CD4-positive, alpha-beta T cell treated with Interferon gamma for 1 hour (primary cell): ENCODE data around the gene ACER3.
"Not testable (repeated sequence)": the region's sequence is repeated elsewhere in the genome, so short reads cannot be mapped to it uniquely, and the experiment has no call there.

ENCODE experiments used
- DNase-seq: peaks from one replicate; pipeline ENCODE4 v3.0.0-alpha.2; 2020

Gene ACER3

GRCh38 chr11:76860539-76861475 is at the start of gene ACER3:
Gene ACER3, plus strand, starts transcription at chr11:76860918. Its CDS starts 59 bp downstream, at chr11:76860977.
- DNase-seq = peak; percentile 91

GRCh38 chr11:76811259-76811658 is 49.5 kb upstream of the ACER3 start:
- DNase-seq = no peak

- DNase-seq = no peak
Measured at GRCh38 chr11:76814414-76814813, 46.3 kb upstream of the ACER3 start.

- DNase-seq = not testable (repeated sequence)
Measured at GRCh38 chr11:76815678-76816077, 45.0 kb upstream of the ACER3 start.

GRCh38 chr11:76820184-76820566 is 40.5 kb upstream of the ACER3 start:
- no peak for DNase-seq

DNA sequence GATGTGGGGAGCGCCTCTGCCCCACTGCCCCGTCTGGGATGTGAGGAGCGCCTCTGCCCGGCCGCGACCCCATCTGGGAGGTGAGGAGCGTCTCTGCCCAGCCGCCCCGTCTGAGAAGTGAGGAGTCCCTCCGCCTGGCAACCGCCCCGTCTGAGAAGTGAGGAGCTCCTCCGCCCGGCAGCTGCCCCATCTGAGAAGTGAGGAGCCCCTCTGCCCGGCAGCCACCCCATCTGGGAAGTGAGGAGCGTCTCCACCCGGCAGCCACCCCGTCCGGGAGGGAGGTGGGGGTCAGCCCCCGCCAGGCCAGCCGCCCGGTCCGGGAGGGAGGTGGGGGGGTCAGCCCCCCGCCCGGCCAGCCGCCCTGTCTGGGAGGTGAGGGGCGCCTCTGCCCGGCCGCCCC is 39.3 kb upstream of the ACER3 start:
- DNase-seq = not testable (repeated sequence)

GRCh38 chr11:76822406-76822805 is 38.3 kb upstream of the ACER3 start:
- no peak for DNase-seq

- no peak for DNase-seq
Measured at GRCh38 chr11:76823481-76824028, 37.2 kb upstream of the ACER3 start.

GRCh38 chr11:76824083-76824939 is 36.4 kb upstream of the ACER3 start:
- DNase-seq = no peak

- no peak for DNase-seq
Measured at GRCh38 chr11:76824980-76825725, 35.6 kb upstream of the ACER3 start.

DNA sequence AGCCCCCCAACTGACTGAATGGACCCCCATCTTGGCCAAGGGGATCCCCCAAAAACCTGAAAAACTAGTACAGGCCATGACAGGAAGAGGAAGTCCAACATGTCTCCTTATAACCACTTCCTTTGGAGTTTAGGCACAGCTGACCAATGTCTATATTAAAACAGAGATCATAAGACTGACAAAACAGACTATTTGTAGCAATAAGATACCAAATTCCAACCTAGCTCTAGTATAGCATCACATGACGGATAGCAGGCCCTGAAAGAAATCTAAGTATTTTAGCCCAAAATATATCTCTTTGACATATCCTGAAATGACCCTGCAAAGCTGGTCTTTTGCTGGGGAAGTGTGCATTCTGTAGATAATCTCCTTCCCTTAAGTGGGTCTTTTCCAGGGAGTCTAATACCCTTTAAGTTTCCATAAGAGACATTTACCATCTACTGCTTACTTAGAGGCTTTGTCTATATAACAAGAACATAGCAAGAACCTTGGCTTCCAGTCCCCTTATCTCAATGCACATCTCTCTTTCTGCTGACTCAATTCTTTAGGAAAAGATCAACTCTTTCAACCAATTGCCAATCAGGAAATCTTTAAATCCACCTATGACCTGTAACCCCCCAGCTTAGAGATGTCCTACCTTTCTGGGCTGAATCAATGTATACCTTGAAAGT is 34.9 kb upstream of the ACER3 start:
- DNase-seq = no peak

DNA sequence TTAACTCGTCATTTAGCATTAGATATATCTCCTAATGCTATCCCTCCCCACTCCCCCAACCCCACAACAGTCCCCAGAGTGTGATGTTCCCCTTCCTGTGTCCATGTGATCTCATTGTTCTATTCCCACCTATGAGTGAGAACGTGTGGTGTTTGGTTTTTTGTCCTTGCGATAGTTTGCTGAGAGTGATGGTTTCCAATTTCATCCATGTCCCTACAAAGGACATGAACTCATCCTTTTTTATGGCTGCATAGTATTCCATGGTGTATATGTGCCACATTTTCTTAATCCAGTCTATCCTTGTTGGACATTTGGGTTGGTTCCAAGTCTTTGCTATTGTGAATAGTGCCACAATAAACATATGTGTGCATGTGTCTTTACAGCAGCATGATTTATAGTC is 34.2 kb upstream of the ACER3 start:
- DNase-seq = not testable (repeated sequence)

- not testable (repeated sequence) for DNase-seq
Measured at GRCh38 chr11:76827005-76827404, 33.7 kb upstream of the ACER3 start.

DNA sequence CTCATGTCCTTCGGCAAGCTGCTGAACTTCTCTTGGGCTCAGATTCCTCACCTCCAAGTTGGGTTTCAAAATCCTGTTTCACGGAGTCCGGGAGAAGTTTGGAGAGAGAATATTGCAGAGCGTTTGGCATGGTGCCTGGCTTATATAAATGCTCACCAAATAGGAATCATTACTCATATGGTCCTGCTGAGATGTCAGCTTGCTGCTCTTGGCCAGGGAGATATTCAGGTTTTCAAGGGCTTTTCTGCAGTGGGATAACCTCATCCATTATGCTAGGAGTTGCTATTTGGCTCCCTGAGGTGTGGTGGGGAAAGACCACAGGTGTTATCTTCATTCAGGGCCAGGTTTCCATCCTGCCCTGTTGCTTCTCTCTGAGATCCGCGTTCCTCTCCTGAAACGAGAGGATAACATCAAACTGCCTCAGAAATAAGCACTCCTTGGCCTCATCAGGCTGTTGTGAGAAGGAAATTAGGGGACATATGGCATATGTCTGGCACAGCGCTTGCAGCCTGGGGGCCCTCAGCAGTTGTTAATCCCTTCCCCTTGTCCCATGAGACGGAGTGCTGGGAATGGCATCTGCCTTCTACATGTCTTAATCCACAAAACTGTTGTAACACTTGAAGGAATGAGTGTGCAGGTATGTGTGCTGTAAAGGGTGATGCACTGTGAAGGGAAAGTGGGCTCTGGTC is 29.9 kb upstream of the ACER3 start:
- no peak for DNase-seq

DNA sequence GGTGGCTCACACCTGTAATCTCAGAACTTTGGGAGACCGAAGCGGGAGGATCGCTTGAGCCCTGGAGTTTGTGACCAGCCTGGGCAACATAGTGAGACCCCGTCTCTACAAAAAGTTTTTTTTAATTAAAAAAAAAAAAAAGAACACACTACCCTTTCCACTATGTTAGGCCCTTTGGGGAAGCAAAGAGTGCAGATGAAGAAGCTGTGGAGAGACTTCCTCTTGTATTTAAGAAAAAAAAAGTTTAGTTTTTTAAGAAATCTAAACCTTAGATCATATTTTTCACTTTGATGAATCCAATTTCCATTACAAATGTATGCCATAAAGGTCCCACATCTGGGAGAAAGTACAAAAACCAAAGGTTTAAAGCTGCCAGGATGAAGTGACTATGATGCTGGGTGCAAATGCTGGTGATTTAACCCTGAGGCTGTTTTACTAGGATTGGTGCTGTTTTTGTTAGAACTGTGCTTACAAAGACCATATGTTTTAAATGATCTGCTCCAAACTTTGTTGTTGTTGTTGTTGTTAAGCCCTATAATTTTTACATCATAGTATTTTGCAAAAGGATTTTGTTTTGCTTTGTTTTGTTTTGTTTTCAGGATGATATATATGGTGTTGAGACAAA is 28.9 kb upstream of the ACER3 start:
- no peak for DNase-seq

DNA sequence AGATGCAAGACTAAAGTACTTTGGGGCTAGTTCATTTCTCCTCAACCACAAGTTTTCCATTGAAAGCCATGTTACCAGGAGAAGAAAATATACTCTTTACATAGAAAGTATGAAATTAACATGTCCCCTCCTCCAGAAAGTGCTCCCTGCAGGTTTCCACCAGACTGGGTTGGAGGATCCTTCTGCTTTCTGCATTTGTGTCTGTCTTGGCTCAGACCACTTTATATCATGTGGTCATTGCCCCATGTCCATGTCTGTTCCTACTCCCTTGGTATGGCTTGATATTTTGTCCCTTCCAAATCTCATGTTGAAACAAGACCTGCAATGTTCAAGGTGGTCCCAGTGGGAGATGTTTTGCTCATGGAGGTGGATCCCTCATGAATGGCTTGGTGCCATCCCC is 28.4 kb upstream of the ACER3 start:
- DNase-seq = no peak

- no peak for DNase-seq
Measured at GRCh38 chr11:76834151-76834550, 26.6 kb upstream of the ACER3 start.

GRCh38 chr11:76835036-76835435 is 25.7 kb upstream of the ACER3 start:
- DNase-seq = no peak

DNA sequence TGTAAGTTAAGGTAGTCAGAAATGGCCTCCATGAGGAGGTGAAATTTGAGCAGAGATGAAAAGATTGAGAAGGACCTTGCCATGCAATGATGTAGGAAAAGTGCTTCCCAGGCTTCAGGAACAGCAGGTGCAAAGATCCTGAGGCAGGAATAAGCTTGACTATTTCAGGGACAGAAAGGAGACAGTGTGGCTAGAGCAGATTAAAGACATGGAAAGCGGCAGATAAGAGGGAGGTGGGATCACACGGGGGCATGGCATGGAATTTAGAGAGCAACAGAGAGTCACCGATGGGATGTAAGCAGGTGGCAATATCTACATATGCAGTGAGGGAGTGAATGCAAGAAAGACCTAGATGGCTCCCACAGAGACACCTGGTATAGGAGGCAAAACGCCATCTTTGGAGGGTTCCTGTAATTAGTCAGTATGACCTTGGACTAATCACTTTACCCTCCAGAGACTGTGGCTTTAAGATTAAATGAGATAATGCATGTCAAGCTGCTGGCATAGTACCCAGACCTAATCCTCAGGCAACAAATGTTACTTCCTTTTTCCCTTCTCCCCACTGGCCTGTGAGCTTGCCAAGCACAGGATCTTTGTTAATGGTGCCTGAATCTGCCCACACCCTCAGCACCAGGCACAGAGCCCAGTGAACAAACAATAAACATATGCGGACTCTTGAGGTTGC is 24.6 kb upstream of the ACER3 start:
- DNase-seq = no peak

DNA sequence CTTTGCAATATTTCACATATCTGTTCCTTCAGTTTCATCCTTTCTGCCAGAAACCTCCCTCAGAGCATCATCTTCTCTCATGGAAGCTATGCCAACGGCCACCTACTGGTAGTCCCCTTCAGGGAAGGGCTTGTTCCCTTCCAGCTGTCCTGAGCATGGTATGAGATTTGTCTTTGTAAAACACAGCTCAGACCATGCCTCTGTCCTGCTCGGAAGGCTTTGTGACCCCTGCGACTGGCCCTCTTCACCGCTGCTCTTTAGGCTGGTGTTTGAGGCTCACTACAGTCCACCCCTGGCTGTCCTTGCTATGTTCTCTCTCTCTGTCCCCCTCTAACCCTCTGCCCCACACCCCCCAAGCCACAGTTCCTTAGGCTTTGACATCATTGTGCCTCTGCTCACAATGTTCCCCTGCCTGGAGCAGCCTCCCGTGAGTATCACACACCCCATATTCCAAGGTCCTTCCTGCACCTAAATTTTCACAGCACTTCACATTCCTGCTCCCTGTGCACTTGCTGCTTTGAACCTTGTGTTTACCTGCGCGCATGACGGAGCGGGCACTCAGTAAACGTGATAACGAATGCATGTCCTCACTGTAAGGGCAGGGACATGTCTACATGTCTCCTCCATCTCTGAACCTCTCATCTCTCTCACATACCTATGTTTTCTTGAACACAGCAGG is 24.0 kb upstream of the ACER3 start:
- DNase-seq = no peak
